WTC11 (cell line): ENCODE measurements around the gene VSNL1. TPM values are rescaled to one million over a fixed set of nuclear protein-coding genes. Genes with fewer than 3 reads are reported as not detected.

ENCODE experiments used
- ATAC-seq: fragments of 200-7000 bp; cut with Tn5 transposase; 2 replicates; pipeline ENCODE4 v1.10.0; 2021; ENCODE audit warnings: mild to moderate bottlenecking, moderate library complexity
- CTCF ChIA-PET: fragments of 300-600 bp; sonication (Branson Sonifier 250); formaldehyde crosslinking; loops from one replicate; lab custom pipeline; 2021; ENCODE audit warnings: antibody characterized with exemption; lab: Charles Lee
- POLR2A ChIA-PET: fragments of 350-600 bp; sonication (Branson Sonifier 250); formaldehyde crosslinking; loops from one replicate; lab custom pipeline; 2021; ENCODE audit warnings: antibody characterized with exemption; lab: Charles Lee
- DNase-seq: peaks from one replicate; pipeline ENCODE4 v3.0.0; 2021; ENCODE audit warnings: low spot score
- H3K27ac Mint-ChIP-seq: 2 replicates; pipeline ENCODE4 v1.8.0; 2021; ENCODE audit warnings: mixed read lengths
- H3K27me3 Mint-ChIP-seq: 2 replicates; pipeline ENCODE4 v1.8.0; 2021; ENCODE audit warnings: low read depth, mild to moderate bottlenecking, moderate library complexity, mixed read lengths
- H3K36me3 Mint-ChIP-seq: 2 replicates; pipeline ENCODE4 v1.8.0; 2021; ENCODE audit warnings: mixed read lengths
- H3K4me1 Mint-ChIP-seq: 2 replicates; pipeline ENCODE4 v1.8.0; 2022; ENCODE audit warnings: mixed read lengths
- H3K4me3 Mint-ChIP-seq: 2 replicates; pipeline ENCODE4 v1.8.0; 2021; ENCODE audit warnings: mild to moderate bottlenecking, moderate library complexity, mixed read lengths
- H3K9me3 Mint-ChIP-seq: 2 replicates; pipeline ENCODE4 v1.8.0; 2021; ENCODE audit warnings: mixed read lengths
- CREB1 ChIP-seq: sonication (generic); formaldehyde crosslinking; IDR thresholded peaks from 2 replicates; pipeline ENCODE4 v1.8.0; 2023; ENCODE audit warnings: mild to moderate bottlenecking, missing genetic modification reagents
- NFE2L1 ChIP-seq: sonication (generic); formaldehyde crosslinking; IDR thresholded peaks from 2 replicates; pipeline ENCODE4 v1.8.1; 2023; ENCODE audit warnings: missing genetic modification reagents
- NR2C2 ChIP-seq: sonication (generic); formaldehyde crosslinking; IDR thresholded peaks from 2 replicates; pipeline ENCODE4 v1.8.0; 2022; ENCODE audit warnings: mild to moderate bottlenecking, missing genetic modification reagents
- OVOL2 ChIP-seq: fragments of 250-450 bp; sonication (Bioruptor Pico); IDR thresholded peaks from 2 replicates; pipeline ENCODE4 v1.9.0; 2021; ENCODE audit warnings: mild to moderate bottlenecking, borderline replicate concordance
- SMAD3 ChIP-seq: sonication (generic); formaldehyde crosslinking; IDR thresholded peaks from 2 replicates; pipeline ENCODE4 v1.8.0; 2022; ENCODE audit warnings: missing genetic modification reagents, mild to moderate bottlenecking, borderline replicate concordance
- SP1 ChIP-seq: sonication (generic); formaldehyde crosslinking; conservative IDR thresholded peaks from 2 replicates; pipeline ENCODE4 v1.8.1; 2022; ENCODE audit warnings: missing genetic modification reagents
- TCF7 ChIP-seq: sonication (generic); formaldehyde crosslinking; IDR thresholded peaks from 2 replicates; pipeline ENCODE4 v1.8.0; 2022; ENCODE audit warnings: mild to moderate bottlenecking, low read depth, missing genetic modification reagents, moderate library complexity
- TEAD4 ChIP-seq: sonication (generic); formaldehyde crosslinking; IDR thresholded peaks from 2 replicates; pipeline ENCODE4 v1.8.0; 2022; ENCODE audit warnings: mild to moderate bottlenecking, missing genetic modification reagents
- TP53 ChIP-seq: sonication (generic); formaldehyde crosslinking; IDR thresholded peaks from 2 replicates; pipeline ENCODE4 v1.8.1; 2023; ENCODE audit warnings: mild to moderate bottlenecking, missing genetic modification reagents
- ZNF121 ChIP-seq: sonication (generic); formaldehyde crosslinking; IDR thresholded peaks from 2 replicates; pipeline ENCODE4 v1.8.0; 2023; ENCODE audit warnings: missing genetic modification reagents
- ZNF416 ChIP-seq: fragments of 250-450 bp; sonication (Bioruptor Pico); IDR thresholded peaks from 2 replicates; pipeline ENCODE4 v1.9.0; 2021; ENCODE audit warnings: mild to moderate bottlenecking, inconsistent platforms
- total RNA-seq: library from RNA; stranded (reverse); gene quantifications from 3 replicates; pipeline ENCODE4 v1.2.3, GENCODE V29; 2021
- TF ChIP-seq, protein P1 (sequence below): sonication (generic); formaldehyde crosslinking; IDR thresholded peaks from 2 replicates; pipeline ENCODE4 v1.8.0; 2023; ENCODE audit warnings: mild to moderate bottlenecking, missing genetic modification reagents
- TF ChIP-seq, protein P2 (sequence below): fragments of 250-450 bp; sonication (Bioruptor Pico); IDR thresholded peaks from 2 replicates; pipeline ENCODE4 v1.8.0; 2021; ENCODE audit warnings: mild to moderate bottlenecking
- TF ChIP-seq, protein P3 (sequence below): sonication (generic); formaldehyde crosslinking; IDR thresholded peaks from 2 replicates; pipeline ENCODE4 v1.8.1; 2023; ENCODE audit warnings: mild to moderate bottlenecking, missing genetic modification reagents
- TF ChIP-seq, protein P4 (sequence below): sonication (generic); formaldehyde crosslinking; IDR thresholded peaks from 2 replicates; pipeline ENCODE4 v1.8.0; 2022; ENCODE audit warnings: mild to moderate bottlenecking, missing genetic modification reagents

The VSNL1 gene
- total RNA-seq, 1 experiment from 2014 or later, result 78.4 TPM

DNA sequence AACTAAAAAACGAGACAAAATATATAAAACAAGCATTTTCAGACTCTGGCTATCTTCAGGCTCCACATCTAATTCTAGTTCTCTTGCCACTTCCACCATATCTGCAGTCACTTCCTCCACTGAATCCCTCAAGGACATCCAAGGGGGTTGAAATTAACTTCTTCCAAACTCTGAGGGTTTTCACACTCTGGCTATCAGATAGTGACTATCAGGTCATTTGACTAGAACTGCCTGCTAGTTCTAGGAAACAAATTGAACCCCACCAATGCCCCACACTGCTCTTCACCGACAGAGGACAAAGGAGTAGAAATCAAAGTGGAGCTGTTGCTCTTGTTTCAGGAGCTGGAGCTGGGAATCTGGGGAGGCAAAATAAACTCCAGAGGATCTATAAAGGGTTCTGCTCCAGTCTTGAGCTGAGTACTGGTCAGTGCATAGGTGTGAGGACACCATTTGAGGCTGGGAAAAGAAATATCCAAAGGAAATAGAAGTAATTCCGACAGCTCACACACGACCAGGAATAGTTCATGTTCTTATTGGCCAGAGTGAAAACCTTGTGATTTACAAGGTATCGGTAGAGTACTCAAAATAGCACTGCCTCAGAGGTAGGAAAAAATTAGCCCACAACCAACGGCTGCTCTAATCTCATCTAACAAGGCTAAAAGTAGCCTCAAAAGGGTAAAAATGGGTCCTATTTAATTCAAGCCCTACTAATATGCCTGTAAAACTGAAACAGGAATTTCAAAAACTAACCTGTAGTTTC, 141.8 kb downstream of the VSNL1 start (continued):
- no peak for TF ChIP-seq SP1
- TF ChIP-seq, protein P1, sequence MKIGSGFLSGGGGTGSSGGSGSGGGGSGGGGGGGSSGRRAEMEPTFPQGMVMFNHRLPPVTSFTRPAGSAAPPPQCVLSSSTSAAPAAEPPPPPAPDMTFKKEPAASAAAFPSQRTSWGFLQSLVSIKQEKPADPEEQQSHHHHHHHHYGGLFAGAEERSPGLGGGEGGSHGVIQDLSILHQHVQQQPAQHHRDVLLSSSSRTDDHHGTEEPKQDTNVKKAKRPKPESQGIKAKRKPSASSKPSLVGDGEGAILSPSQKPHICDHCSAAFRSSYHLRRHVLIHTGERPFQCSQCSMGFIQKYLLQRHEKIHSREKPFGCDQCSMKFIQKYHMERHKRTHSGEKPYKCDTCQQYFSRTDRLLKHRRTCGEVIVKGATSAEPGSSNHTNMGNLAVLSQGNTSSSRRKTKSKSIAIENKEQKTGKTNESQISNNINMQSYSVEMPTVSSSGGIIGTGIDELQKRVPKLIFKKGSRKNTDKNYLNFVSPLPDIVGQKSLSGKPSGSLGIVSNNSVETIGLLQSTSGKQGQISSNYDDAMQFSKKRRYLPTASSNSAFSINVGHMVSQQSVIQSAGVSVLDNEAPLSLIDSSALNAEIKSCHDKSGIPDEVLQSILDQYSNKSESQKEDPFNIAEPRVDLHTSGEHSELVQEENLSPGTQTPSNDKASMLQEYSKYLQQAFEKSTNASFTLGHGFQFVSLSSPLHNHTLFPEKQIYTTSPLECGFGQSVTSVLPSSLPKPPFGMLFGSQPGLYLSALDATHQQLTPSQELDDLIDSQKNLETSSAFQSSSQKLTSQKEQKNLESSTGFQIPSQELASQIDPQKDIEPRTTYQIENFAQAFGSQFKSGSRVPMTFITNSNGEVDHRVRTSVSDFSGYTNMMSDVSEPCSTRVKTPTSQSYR (CRISPR knock-in tag), result no peak

DNA sequence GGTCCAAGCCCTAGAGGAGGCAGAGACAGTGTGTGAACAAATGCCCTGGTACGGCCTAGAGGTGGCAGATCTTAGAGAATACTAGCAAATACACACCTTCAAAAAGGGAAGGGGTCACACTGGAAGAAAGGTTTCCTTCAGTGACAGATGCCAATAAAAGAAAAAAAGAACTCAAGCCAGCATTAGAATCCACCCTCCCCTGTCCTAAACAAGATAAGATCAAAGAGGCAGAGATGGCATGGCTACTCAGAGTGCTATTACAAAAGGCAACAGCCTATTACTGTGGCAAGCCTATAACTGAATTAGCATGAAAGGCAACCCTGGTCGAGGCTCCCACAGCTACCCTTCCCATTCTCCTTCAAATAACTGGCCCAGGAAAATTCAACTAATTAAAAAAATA, 143.5 kb downstream of the VSNL1 start:
- ChIA-PET CTCF (interaction anchor here (1.3 kb wide), 1 partner anchor 214 kb away, joined by 3 read pairs; no protein-coding TSS in a partner anchor), POLR2A (no interaction called here)
- Mint-ChIP-seq H3K4me1 (no peaks in the 10 kb centered on the region), H3K36me3 (peaks cover 45% of the 10 kb centered on the region), H3K27me3 (no peaks in the 10 kb centered on the region), H3K4me3 (no peak overlapping the region), H3K27ac (no peak overlapping the region), H3K9me3 (no peaks in the 10 kb centered on the region)
- TF ChIP-seq ZNF121 (no peak), NR2C2 (CRISPR knock-in tag) (no peak), OVOL2 (CRISPR knock-in tag) (no peak), NFE2L1 (no peak), TEAD4 (CRISPR knock-in tag) (no peak)
- TF ChIP-seq, protein P2, sequence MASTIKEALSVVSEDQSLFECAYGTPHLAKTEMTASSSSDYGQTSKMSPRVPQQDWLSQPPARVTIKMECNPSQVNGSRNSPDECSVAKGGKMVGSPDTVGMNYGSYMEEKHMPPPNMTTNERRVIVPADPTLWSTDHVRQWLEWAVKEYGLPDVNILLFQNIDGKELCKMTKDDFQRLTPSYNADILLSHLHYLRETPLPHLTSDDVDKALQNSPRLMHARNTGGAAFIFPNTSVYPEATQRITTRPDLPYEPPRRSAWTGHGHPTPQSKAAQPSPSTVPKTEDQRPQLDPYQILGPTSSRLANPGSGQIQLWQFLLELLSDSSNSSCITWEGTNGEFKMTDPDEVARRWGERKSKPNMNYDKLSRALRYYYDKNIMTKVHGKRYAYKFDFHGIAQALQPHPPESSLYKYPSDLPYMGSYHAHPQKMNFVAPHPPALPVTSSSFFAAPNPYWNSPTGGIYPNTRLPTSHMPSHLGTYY (CRISPR knock-in tag), result no peak
- DNase-seq, result no peak
- ATAC-seq, result no peak

DNA sequence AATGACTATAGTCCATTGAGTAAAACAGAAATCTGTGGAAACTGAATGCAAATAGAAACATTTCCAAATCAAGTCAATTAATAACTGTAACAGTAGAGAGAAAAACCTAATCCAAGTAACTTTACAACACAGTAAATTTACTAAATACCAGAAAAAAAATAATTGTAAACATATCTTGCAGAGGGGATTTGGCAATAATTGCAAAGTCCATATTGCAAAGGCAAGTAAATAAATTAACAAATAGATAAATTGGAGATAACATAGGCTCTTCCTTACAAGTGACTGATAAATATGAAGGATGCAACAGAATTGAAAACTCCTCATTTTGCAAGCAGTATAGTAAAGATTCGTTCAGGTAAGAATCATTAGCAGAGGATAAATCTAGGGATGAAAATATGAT, 148.1 kb downstream of the VSNL1 start:
- Mint-ChIP-seq H3K36me3 (peaks cover 54% of the 10 kb centered on the region), H3K27ac (no peak overlapping the region), H3K27me3 (no peaks in the 10 kb centered on the region), H3K4me1 (no peaks in the 10 kb centered on the region), H3K4me3 (no peak overlapping the region), H3K9me3 (peaks cover 7% of the 10 kb centered on the region; the same call in 1 of the 2 replicates)
- DNase-seq, result no peak
- ATAC-seq, result no peak
- CTCF ChIA-PET, result no interaction called here
- POLR2A ChIA-PET, result no interaction called here
- TF ChIP-seq, protein P3, sequence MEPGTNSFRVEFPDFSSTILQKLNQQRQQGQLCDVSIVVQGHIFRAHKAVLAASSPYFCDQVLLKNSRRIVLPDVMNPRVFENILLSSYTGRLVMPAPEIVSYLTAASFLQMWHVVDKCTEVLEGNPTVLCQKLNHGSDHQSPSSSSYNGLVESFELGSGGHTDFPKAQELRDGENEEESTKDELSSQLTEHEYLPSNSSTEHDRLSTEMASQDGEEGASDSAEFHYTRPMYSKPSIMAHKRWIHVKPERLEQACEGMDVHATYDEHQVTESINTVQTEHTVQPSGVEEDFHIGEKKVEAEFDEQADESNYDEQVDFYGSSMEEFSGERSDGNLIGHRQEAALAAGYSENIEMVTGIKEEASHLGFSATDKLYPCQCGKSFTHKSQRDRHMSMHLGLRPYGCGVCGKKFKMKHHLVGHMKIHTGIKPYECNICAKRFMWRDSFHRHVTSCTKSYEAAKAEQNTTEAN (CRISPR knock-in tag), result no peak
- TF ChIP-seq TCF7 (no peak), NR2C2 (CRISPR knock-in tag) (no peak), CREB1 (CRISPR knock-in tag) (no peak), ZNF416 (CRISPR knock-in tag) (no peak), SMAD3 (no peak), TP53 (no peak)
- TF ChIP-seq, protein P4, sequence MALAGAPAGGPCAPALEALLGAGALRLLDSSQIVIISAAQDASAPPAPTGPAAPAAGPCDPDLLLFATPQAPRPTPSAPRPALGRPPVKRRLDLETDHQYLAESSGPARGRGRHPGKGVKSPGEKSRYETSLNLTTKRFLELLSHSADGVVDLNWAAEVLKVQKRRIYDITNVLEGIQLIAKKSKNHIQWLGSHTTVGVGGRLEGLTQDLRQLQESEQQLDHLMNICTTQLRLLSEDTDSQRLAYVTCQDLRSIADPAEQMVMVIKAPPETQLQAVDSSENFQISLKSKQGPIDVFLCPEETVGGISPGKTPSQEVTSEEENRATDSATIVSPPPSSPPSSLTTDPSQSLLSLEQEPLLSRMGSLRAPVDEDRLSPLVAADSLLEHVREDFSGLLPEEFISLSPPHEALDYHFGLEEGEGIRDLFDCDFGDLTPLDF (CRISPR knock-in tag), result no peak

DNA sequence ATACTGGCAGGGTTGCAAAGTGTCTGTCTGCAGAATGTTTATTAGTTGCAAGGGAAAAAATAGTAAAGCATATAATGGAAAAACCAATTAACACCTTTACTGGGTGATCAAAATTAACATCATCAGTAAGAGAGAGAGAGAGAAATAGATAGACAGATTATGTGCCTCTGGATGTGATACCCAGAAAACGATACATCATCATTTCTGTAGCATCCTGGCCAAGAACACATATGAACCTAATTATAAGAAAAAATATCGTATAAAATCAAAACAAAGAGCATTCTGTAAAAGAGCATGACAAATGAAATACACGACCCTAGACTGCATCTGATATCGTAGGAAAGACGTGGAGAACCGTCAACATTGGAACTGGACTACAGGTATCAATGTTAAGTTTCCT, 148.5 kb downstream of the VSNL1 start:
- ATAC-seq, result no peak
- TF ChIP-seq TCF7, result no peak
- Mint-ChIP-seq H3K27ac (no peak overlapping the region), H3K36me3 (peaks cover 58% of the 10 kb centered on the region), H3K27me3 (no peaks in the 10 kb centered on the region), H3K4me3 (no peak overlapping the region), H3K4me1 (no peaks in the 10 kb centered on the region), H3K9me3 (peaks cover 7% of the 10 kb centered on the region; the same call in 1 of the 2 replicates)
- no peak for DNase-seq
- ChIA-PET POLR2A (no interaction called here), CTCF (no interaction called here)
